GM18499 (cell line): Measurements from ENCODE around the gene B4GALNT3.

Source experiments
- ATAC-seq: cut with Tn5 transposase; IDR thresholded peaks from one replicate; pipeline ENCODE4 v1.9.1; 2021; ENCODE audit warnings: moderate number of reproducible peaks; ENCODE audit not compliant: insufficient read depth, unreplicated experiment

Gene B4GALNT3

DNA sequence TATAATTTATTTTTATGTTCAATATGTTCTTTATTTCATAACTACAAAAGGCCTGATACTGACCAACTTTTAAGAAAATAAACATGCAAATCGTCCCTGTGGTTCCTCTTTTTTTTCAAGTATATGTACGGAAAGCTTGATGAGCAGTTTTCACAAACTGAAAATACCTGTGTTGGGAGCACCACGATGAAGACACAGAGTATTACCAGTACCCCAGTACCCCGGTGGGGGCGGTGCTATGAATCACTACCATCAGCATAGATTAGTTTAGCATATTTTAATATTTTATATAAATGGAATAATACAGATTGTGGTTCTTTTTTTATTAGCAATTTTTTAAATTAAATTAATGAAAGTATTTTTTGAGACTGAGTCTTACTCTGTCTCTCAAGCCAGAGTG is 7.0 kb downstream of the B4GALNT3 start:
- ATAC-seq = no peak

DNA sequence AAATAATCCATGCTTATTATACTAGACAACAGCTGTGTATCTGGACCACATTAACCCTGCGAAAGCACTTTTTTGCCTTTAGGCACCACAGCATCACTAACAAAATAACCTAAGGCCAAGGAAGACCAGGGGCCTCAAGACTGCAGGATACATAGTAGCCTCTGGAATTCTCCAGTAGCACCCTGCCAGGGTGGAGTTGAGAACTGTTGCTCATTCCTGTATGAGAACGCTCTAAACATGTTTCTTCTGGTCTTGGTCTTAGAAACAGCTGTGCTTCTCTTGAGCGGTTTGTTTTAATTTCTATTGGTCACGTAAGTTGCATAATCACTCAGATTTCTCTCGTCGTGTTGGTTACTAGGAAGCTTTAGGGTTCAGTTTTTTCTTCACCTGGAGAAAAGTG is 7.9 kb downstream of the B4GALNT3 start:
- no peak for ATAC-seq

GRCh38 chr12:468671-469389 is 9.1 kb downstream of the B4GALNT3 start:
- no peak for ATAC-seq

GRCh38 chr12:470133-470532 is 10.4 kb downstream of the B4GALNT3 start:
- no peak for ATAC-seq

- no peak for ATAC-seq
Observed at GRCh38 chr12:473198-473597, 13.5 kb downstream of the B4GALNT3 start.

DNA sequence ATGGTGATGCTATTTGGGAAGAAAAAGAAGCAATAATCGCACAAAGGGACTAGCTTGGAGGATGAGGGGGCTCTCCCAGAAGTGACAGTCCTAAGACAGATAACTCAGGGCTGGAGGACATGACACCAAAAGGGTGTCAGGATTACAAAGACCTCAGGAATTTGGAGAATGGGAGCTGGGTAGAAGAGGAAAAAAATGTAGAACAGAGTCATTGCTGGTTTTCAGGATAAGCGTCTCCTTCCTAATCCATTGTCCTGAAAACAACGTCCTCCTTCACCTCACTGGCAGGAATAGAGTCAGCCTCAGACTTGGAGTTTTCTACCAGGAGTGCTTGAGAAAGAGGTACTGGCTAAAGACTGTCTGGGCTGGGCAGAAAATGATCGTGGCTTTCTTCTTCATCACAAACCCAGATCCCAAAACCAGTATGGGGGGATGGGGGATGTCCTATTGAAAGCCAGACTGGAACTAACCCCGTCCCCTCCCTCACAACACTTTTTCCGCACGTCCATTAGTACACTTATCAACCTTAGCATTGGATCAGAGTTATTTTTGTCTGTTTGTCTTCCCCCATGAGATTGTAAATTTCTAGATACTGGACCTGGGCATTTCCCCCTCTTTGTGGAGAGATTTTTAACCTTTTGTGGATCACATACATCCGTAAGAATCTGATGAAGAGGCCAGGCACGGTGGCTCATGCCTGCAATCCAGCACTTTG is 14.3 kb downstream of the B4GALNT3 start:
- ATAC-seq = no peak

GRCh38 chr12:475286-475685 is 15.5 kb downstream of the B4GALNT3 start:
- ATAC-seq = no peak

DNA sequence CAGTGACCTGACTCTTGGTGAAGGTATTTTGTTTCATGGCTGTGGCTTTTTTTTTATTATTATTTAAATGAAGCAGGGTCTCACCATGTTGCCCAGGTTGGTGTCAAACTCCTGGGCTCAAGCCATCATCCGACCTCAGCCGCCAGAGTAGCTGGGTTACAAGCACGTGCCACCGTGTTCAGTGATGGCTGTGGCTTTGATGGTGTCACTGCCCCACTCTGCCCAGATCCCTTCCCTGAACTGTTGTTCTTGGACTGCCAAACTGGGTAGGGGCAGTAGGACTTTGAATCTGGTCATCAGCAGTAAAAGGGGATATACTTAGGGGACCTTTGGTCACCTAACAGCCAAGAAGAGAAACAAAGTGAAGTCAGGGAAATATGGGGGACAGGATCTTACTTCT is 19.4 kb downstream of the B4GALNT3 start:
- ATAC-seq = no peak

GRCh38 chr12:480831-481816 is 21.4 kb downstream of the B4GALNT3 start:
- ATAC-seq = no peak

GRCh38 chr12:482061-482460 is 22.3 kb downstream of the B4GALNT3 start:
- no peak for ATAC-seq

DNA sequence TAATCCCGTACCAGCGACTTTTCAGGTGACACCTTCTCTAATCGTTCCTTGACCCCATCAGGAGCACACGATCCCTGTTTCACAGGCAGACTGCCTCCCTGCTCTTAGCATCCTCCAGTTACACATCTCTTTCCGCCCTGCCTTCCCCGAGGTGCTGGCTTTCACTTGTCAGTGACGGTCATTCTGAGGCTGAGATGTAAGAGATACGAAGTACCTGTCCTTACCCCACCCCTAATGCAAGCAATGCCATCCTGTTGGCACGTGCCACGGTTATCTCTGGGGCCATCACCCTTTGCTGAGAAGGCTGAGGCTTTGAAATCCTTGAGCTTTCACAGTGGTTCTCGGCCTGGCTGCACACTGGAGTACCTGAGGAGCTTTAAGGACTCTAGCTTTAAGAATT is 24.4 kb downstream of the B4GALNT3 start:
- ATAC-seq = no peak

- no peak for ATAC-seq
Observed at GRCh38 chr12:490260-490659, 30.5 kb downstream of the B4GALNT3 start.

- ATAC-seq = no peak
Observed at GRCh38 chr12:495466-495865, 35.7 kb downstream of the B4GALNT3 start.

GRCh38 chr12:496736-497135 is 37.0 kb downstream of the B4GALNT3 start:
- ATAC-seq = no peak

DNA sequence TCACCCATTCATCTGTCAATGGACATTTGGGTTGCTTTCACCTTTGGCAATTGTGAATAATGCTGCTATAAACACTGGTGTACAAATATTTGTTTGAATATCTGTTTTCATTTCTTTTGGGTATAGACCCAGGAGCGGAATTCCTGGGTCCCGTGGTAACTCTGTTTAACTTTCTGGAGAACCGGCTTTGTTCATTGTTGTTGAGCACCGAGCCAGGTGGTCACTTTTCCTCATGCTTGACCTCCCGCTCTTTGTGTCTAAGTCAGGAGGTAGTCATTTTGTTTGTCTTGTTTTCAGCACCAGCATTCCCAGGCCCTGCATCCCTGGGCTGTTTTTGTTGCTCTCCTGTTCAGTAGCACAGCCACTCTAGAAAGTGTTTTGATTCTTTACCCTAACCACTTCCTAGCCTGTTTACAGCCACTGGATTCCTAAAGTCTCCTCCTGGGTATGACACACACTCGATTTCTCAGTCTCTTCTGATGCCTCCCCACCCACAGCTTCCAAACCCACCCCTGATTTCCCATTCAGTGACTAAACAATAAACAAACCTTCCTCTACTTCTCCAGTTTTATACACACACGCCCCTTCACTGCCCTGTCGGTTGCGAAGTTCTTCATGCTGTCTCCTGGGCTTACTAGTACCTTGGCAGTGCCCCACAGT is 37.9 kb downstream of the B4GALNT3 start:
- no peak for ATAC-seq

- no peak for ATAC-seq
Observed at GRCh38 chr12:499837-500458, 40.2 kb downstream of the B4GALNT3 start.

DNA sequence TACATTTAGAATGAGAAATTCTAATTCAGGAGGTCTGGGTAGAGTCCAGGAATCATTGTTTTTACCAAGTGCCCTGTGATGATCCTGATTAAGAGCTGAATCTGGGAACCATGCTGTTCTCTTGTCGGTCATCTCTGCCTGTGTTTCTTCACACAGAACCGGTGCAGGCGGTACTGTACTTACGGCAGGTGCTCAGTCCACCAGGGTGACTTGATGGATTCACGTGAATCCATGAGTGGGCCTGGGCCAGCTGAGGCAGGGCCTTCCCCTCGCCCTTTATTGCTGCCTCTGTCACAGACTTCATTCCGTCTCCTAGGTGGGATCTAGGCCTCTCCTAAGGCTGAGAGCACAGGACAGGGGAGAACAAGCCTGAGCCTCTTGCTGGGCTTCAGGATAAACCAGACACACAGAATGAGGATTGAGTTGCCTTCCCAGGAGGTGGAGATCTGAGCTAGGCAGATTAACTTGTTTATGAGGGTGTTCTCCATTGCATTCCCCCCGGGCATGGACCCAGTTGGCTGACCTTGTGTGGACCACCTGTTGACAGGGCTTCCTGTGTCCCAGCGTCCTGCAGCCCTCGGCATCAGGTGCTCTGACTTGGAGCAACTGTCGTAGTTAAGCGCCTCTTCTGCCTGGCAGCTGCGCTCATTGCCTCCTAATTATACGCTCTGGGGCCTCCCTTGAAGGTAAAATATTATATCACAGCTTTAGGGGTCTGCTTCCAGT is 42.1 kb downstream of the B4GALNT3 start:
- ATAC-seq = no peak

DNA sequence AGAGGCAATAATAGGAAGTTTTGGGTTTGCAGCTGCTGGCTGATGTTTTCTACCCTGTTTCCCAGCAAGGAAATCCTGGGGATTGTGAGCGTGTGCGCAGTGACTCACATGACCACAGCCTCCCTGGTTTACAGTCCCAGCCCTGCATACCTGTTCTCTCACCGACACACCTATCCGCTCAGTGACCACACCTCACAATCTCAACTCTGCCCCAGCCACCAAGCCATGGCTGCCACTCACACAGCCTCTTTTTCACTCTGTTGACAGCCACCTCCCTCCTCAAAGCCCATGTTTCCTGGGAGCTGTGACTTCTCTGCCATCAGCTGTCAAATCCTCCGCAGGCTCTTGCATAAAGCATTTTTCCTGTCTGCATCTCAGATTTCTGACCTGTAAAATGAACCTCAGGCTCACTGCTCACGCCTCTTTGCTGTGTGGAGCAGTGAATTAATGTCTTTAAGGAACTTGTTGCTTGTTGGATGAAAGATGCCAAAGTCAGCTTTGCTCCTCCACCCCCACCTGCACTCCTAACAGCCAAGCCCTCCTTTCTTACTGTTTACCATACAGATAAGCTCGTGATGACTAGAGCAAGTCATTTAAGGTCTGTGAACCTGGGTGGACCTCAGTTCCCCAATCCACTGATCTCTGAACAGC is 43.5 kb downstream of the B4GALNT3 start:
- no peak for ATAC-seq

DNA sequence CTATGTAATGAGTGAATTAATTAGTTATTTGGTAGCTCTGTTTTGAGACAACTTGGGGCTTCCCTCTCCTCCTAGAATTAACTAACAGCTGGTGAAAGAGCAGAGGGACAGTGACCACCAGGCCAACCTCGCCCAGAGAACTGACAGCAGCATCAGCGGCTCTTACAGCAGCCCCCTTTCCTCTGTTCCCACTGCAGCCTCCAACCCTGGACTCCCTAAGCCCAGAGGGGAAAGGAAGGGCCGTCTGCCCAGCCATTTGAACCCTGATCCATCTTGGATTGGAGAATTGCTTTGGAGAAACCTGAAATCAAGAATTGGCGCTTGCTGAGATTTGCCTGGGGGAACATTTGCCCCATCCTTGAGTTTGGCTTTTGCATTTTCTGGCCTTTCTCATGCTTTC is 45.5 kb downstream of the B4GALNT3 start:
- ATAC-seq = no peak
